Activated CD4-positive, alpha-beta T cell treated with anti-CD3 and anti-CD28 coated beads, Interleukin-2, amount 50 U/mL, for 16 hours (primary cell): ENCODE data around the gene ARHGAP10.

ENCODE experiments used
- DNase-seq: peaks from one replicate; pipeline ENCODE4 v3.0.0-alpha.2; 2020

ARHGAP10 gene

GRCh38 chr4:148112231-148112982, 380.5 kb downstream of the ARHGAP10 start:
- DNase-seq: no peak

DNA sequence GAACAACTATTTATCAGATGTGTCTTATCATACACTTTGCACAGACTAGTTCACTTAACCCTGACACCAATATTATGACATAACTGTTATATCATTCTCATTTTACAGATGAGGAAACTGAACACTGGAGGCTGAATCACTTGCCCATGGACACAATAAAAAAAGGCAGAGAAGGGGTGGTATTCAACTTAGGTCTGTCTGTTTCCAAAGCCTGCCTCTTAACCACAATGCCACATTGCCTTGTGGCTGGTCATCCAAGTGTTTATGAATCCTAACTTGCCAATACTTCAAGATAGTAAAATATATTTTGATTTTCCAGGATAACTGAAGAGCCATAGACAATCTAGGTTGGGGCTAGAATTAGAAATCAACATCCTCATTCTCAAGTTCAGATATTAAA, 382.5 kb downstream of the ARHGAP10 start:
- DNase-seq: no peak

DNA sequence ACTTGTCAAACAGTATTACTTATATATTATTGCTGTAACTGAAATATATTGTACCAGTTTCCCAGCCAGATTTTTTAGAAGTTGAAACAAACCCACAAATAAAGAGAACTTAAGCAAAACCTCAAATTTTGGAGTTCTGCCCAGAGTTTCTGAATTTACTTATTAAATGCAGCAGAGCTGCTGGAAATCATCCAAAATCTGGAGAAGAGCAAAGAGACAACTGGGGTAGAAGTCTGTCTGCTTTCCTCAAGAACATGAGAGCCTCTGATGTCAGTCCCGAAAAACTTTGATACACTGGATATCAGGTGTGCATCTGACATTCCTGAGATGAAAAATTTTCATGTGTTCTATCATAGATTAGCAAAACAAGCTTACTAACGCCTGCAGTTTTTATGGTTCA, 384.4 kb downstream of the ARHGAP10 start:
- no peak for DNase-seq

DNA sequence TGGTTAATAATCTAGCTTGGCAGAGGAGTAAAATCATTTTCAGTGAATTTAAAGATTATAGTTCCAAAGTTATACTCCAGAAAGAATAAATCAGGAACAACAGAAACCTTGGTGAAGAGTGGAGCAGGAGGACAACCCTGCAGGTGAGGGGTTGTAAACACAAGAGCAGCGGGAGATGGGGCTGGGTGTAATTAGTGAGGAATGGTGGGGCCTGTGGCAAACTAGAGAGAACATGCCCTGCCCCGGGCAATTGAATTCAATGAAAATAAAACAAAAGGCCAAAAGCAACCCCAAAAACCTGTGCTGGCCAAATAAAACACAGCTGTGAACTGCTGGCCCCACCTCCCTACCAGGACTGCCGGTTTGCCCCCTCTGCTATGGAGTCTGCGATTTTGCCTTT, 385.1 kb downstream of the ARHGAP10 start:
- DNase-seq: no peak

DNA sequence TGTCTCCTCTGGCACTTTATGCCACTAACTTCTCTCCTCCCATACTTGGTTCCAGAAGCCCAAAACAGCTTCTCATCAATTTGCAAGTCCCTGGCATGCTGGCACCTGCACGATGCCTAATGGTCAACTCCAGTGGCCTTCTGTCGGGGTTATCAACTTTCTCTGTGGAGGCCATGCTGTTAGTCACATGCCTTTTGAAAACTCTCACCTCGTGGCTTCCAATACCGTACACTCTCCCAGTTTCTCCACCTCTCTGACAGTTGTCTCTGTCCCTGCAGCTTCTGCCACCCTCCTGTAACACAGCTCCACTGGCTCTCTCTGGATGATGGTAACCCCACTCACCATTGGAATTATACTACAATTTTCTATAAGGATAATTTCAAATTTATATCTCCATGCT, 386.3 kb downstream of the ARHGAP10 start:
- no peak for DNase-seq

DNA sequence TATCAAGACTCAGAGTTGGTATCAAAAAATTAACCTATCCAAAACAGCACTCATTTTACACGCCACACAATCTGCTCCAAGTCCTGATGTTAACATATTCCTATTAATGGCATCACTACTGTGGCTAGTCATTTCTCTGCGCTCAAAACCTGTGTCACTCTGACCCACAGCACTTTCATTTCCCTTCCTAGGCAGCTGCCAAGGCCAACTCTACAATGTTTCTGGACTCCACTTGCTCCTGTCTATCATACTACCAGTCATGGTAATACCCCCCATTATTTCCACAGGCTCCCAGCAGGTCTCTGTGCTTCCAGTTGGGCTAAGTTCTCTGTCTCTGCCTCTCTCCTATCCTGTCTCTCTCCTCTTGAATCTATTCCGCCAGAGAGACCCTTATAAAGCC, 386.7 kb downstream of the ARHGAP10 start:
- DNase-seq: no peak

- DNase-seq: no peak
Measured at GRCh38 chr4:148120216-148120615, 388.3 kb downstream of the ARHGAP10 start.
